Medulla oblongata (tissue), 1 donor: ENCODE data around the gene ZNF438.
"Not testable (repeated sequence)": the region's sequence is repeated elsewhere in the genome, so short reads cannot be mapped to it uniquely, and the experiment has no call there.

Source experiments
- DNase-seq: peaks from one replicate; pipeline ENCODE4 v3.0.0-alpha.2; 2015; ENCODE audit errors: extremely low spot score

ZNF438 gene

DNA sequence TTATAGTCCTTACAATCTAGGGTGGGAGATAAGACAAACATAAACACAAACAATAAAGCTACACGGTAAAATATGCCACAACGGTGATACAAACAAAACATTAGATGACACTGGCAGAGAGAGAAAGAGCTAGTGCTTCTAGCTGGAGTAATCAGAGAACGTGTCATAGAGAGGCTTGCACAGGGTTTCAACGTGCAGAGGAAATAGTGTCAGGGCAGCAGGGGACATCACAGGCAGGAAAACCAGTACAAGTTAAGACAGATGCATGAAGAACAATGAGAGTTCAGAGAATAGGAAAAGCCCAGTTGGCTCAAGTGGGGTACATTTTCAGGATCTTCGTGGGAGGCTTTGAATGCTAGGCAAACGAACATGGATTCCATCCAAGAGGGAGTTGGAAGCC is 91.4 kb downstream of the ZNF438 start:
- DNase-seq = no peak

DNA sequence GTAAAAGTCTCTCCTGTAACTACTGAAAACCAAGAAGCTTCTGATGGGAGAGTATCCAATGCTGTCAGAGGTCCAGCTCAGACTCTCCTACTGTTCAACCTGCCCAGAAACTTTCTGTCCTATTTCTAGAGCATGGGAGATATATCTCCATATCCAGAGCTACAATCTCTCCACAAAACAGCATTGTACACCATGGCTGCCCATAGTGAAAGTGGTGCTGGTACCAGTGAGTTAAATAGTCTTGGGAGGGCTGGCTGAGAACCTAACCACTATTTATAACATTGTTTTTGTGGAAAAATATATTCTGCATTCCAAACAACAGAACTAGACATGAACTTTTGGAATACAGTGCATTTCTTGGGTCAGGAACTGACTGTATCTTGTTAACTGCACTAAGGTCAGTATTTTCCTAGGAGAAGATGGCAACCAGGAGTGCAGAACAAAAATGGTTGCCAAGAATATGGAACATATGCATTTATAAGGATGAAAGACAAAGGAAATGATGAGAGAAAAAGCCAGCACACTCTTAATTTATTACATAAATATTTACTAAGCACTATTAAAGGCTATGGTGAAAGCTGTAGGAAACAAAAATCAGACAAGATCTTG is 91.9 kb downstream of the ZNF438 start:
- DNase-seq = no peak

DNA sequence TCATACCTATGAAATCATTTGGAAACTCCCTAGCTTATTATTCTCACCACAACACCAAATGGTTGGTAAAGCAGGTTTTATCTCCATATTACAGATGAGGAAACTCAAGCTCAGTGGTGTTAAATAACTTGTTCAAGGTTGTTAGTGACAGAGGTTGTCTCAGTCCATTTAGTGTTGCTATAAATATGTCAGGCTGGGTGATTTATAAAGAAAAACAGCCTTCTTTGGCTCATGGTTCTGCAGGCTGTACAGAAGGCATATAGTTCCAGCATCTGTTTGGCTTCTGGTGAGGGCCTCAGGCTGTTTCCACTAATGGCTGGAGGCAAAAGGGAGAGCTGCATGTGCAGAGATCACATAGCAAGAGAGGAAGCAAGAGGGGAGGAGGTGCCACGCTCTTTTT is 96.6 kb downstream of the ZNF438 start:
- no peak for DNase-seq

DNA sequence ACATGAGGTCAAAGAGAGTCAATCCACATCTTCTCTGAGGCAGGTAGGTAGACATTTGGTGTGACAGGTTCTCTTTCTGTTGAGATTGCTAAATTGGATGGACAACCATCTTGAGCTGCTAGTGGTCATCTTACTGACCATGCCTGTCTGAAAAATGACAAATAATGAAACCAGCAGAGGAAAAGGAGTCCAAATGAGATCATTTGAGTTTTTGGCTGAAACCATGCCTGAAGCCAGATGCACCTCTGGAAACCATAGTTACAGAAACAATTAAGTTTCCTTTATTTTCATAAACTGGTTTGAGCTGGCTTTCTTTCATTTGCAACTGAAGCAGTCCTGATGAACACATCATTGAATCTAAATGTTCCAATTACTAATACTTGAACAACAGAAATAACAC is 100.6 kb downstream of the ZNF438 start:
- DNase-seq = no peak

DNA sequence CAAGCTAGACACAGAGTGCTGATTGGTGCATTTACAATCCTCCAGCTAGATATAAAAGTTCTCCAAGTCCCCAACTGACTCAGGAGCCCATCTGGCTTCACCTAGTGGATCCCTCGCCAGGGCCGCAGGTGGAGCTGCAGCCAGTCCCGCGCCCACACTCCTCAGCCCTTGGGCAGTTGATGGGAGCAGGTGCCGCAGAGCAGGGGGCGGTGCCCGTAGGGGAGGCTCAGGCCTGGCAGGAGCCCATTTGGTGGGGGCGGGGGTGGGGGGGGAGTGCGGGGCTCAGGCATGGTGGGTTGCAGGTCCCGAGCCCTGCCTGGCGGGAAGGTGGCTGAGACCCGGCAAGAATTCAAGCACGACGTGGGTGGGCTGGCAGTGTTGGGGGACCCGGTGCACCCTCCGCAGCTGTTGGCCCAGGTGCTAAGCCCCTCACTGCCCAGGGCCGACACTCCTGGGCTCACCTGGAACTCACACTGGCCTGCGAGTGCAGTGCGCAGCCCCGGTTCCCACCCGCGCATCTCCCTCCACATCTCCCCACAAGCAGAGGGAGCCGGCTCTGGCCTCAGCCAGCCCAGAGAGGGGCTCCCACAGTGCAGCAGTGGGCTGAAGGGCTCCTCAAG is 101.7 kb downstream of the ZNF438 start:
- no peak for DNase-seq

DNA sequence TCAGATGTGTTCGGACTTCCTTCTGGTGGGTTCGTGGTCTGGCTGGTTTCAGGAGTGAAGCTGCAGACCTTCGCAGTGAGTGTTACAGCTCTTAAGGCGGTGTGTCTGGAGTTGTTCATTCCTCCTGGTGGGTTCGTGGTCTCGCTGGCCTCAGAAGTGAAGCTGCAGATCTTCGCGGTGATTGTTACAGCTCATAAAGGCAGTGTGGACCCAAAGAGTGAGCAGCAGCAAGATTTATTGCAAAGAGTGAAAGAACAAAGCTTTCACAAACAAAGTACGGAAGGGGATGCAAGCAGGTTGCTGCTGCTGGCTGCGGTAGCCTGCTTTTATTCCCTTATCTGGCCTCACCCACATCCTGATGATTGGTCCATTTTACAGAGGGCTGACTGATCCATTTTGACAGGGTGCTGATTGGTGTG is 102.3 kb downstream of the ZNF438 start:
- not testable (repeated sequence) for DNase-seq

DNA sequence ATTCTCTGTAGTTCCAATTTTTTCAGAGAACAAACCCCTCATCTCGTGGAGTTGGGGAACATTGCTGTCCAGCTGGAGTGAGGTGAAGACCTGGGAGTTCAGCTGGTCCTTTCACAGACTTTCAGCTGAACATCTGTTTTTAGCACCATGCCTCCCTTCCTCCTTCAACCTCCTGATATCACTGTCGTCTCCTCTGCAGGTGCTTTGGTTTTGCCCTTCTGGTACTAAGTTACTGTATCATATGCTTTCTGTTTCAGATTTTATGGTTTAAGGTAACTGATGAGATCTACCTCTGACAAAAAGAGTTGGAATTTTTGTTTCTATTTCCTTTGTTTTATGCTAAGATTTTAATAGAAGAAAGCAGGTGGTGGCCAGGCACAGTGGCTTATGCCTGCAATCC is 102.9 kb downstream of the ZNF438 start:
- DNase-seq = no peak

DNA sequence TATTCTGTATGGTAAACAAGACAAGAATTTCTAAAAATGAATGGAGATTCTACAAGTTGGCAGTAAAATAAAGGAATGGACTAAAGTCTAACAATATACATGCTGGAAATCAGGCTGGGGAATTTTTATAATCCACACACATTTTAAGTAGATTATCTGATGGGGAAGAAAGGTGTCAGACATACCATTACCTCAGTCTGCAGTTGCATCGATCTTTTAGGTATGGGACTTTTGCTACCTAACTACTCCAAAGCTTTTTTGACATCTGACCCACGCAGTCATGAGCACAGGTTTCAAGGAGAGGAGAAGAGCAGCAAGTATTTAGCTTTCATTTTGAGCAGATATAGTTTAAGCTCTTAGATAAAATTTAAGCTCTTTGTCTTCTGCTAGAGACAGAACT is 113.0 kb downstream of the ZNF438 start:
- DNase-seq = no peak

DNA sequence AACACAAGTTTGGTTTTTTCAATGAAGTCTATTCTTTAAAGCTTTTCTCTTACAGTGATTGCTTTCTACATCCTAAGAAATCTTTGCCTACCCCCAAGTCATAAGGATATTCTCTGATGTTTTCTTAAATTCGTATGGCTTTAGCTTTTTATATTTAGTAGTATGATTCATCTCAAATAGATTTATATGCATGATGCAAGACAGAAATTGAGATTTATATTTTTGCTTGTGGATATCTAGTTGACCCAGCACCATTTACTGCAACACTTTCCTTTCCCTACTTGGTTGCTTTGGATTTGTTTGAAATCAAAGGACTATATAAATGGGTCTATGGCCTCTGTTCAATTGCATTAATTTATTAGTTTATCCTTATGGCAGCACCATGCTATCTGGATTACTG is 113.9 kb downstream of the ZNF438 start:
- no peak for DNase-seq

DNA sequence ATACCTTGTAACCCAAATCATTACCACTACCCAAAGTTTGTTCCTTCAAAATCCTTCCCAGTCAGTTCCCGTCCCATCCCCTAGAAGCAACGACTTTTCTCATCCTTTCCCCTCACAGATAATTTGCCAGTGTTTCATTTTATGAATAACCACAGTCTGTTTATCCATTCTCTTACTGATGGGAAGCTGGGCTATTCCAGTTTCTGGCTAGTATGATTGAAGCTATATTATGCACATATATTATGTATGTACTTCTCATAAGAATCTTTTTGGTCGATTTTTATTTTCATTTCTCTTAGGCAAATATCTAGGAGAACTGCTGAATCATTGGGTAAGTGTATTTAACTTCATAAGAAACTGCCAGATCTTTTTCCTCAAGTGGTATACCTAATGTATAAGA is 114.6 kb downstream of the ZNF438 start:
- DNase-seq = no peak

DNA sequence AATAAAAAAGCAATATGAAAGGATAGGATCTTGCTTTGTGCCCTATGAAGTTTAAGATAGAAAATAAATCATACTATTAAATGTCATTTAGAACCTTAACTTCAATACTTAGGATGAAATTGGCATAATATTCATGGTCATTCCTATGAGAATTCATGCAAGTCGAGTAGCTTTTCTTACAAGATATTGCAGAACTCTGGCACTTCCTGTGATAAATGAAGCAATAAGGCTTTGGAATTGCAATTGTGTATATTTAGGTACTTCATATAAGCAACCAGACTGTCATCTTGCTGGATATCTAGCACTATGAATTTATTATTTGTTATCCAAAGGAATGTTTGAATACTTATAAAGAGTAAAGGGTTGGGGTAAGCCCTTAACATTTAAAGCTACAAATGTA is 116.5 kb downstream of the ZNF438 start:
- DNase-seq = no peak

DNA sequence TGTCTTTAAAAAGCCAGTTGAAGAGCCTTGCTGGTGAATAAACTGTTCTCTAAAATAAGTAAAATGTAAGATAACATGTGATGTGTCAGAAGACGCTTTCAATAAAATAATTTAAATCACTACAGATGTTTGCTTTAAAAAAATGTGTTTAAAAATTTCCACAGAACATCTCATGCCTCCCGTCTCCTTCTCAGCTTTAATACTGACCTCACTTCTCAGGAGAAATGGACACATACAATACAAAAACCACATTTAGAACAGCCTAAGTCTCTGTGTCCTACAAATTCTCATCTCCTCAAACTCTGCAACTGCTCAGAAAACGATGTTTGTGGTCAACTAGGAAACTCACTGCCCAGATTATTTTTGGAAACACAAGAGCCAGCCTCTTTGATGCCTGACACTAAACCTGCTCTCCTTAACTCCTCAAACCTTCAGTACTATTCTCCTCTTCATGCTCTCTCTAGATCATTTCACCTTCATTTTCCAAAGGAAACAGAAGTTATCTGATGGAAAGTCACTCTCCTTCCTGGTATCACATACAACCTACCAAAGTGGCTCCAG is 120.3 kb downstream of the ZNF438 start:
- no peak for DNase-seq

DNA sequence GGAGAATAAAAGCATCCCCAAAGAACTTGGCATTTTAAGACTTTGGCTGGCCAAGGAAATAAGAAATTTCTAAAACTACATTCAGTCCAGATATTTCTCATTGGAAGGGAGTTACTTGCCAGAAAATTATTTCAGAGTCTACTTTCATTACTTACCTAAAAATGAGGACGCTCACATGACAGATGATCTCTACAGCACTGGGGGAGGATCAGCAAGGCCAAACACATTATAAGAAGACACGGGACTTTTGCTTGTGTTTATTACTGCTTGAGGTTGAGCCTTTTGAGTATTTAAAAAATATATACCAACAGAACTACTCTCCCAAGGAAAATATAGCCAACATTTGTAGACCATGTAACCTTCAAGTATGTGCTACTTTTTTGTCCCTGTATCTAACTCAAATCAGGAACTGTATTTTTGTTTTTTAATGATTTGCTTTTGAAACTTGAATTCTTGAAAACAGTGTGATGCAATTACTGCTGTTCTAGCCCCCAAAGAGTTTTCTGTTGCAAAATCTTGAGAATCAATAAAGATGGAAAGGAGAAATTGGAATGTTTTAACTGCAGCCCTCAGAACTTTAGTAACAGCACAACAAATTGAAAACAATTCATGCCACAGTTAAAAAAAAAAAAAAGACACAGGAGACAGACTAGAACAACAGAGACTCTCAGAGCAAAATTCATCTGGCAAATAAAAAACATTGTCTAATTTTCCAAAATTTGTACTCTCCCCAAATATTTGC is 128.1 kb downstream of the ZNF438 start:
- DNase-seq = no peak

DNA sequence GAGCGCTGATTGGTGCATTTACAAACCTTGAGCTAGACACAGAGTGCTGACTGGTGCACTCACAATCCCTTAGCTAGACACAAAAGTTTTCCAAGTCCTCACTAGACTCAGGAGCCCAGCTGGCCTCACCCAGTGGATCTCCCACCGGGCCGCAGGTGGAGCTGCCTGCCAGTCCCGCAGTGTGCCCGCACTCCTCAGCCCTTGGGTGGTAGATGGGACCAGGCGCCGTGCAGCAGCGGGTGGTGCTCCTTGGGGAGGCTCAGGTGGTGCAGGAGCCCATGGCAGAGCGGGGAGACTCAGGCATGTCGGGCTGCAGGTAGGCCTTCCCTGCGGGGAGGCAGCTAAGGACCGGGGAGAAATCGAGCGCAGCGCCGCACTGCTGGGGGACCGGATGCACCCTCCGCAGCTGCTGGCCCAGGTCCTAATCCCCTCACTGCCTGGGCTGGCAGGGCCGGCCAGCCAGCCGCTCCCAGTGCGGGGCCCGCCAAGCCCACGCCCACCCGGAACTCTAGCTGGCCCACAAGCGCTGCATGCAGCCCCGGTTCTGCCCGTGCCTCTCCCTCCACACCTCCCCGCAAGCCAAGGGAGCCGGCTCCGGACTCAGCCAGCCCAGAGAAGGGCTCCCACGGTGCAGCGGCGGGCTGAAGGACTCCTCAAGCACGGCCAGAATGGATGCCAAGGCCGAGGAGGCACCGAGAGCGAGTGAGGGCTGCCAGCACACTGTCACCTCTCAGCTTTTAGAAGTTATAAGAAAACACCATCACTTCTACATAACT is 128.9 kb downstream of the ZNF438 start:
- DNase-seq = peak; percentile 29

DNA sequence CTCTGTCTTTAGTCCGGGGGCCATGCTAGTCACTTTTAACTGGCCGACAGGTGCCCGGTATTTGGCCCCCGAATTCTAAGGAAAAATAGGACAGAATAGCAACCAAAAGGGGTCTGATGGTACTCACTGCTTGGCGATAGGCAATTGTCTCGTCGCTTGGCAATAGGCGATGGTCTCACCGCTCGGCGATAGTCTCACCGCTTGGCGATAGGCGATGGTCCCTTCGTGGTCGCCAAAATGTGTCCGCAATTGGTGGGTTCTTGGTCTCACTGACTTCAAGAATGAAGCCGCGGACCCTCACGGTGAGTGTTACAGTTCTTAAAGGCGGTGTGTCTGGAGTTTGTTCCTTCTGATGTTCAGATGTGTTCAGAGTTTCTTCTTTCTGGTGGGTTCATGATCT is 130.2 kb downstream of the ZNF438 start:
- DNase-seq = not testable (repeated sequence)

DNA sequence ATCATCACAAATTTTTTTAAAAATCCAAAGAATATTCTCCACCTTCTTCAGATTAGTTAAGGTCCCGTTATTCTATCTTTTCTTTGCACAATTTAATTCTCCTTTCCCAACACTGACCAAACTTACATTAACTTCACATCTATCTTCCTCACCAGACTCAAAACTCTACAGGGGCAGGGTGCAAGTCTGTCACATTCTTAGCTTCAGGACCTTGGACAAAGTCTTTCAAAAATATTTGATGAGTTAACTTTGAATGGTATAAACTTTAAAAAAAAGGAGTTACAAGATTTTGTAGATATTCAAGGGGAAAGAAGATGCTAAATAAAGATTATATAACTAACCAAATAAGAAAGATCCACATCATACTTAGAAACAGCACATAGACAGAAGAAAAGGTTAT is 132.7 kb downstream of the ZNF438 start:
- DNase-seq = no peak

DNA sequence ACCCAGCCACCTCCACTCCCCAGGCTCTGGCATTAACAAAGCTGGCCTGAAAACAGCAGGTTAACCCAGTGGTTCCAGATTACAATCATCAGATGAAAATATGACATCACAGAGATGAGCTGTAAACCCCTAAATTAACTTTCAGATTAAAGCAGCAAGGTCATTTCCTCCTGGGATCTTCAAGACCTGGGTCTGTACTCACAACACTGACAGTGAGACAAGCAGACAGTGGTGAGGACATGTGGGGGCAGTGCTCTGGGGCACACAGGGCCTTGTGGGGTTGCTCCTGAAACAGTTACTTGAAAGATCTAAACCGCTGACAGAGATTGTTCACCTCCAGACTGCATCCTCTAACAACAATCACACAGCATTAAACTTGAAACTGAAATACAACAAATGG is 134.1 kb downstream of the ZNF438 start:
- no peak for DNase-seq

DNA sequence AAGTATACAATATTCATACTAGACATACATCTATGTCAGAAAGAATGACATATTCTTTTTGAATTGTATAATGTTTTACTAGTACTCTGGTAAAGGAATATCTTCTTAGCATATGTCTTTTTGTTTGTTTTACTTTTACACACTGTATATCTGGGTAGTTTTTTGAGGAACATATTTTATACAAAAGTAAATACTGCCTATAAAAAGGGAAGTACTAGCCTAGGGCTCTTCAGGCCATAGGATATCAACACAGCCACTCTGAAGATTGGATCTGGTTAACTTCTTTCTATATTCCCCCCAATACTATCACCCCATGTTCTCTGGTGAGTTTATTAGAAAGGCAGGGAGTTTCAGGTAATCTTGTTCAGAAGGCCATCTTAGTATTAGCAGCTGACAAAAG is 134.6 kb downstream of the ZNF438 start:
- no peak for DNase-seq

DNA sequence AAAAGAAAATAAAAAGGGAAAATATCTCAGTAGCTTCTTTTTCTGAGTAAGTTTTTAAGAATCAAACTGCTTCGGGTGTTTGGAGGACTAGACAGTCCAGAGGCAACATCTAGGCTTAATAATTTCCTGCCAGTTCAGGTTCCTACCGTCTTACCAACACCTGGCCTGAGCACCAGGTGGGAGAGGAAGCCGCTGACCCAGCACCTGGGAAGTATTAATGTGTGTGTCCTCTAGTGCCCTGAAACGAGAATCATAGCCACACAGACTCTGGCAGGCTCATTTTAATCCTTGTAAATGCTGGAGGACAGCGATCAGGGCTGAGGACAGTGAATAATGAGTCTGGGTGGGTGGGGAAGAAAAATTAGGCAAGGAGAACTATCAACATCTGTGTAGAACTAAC is 137.4 kb downstream of the ZNF438 start:
- no peak for DNase-seq

DNA sequence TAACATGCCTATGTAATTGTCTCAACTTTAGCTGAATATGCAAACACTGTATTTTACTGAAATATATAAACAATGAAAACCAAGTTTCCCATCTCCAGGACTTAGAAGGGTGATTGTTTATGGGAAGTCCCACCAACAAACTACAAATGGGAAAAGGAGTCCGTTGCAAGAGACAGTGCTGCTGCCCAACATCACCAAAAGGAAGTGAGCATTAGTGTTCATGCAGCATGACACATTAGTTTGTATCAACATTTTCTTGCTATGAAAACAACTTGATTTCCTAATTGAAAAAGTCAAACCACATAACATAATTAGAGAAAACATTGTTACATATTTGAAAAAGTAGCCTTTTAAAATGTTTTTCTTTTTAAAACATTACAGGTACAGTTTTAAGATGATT is 138.5 kb downstream of the ZNF438 start:
- DNase-seq = no peak

DNA sequence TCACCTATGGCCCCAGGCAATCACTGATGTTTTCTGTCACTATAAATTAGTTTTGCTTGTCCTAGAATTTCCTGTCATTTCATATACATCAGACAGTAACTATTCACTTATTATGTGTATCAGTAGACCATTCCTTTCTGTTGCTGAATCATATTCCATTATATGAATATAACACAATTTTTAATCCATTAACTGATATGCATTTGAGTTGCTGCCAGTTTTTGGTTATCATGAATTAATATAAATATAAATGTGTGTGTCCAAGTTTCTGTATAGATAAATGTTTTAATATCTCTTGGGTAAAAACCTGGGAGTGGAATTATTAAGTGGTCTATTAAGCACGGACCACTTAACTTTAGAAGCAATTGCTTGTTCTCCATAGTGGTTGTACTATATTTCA is 143.8 kb downstream of the ZNF438 start:
- no peak for DNase-seq

DNA sequence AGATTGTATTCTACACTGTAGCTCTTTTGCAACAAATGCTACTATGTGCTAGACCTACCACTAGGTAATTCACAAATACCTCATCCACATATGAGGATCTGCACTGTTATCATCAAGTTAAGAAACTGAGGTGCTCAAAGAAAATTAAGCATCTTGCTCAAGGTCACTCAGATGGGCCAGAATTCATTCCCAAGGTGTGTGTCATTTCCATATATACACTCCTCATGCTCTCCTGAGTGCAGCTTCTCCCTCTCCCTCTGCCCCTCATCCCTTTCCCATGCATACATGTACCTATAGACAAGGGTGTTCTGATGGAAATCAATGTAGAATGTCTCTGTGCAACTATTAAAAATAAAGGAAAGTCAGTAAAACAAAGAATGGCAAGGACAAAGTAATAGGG is 146.2 kb downstream of the ZNF438 start:
- no peak for DNase-seq
